EL (cell line): ENCODE data around the gene CHAT.

ENCODE experiments used
- DNase-seq: peaks from one replicate; pipeline ENCODE4 v3.0.0-alpha.2; 2016

Gene CHAT

GRCh38 chr10:49613882-49614241 lies at the start of gene CHAT:
Gene CHAT, plus strand, starts transcription at chr10:49614037. Its CDS starts 153 bp downstream, at chr10:49614190.
- no peak for DNase-seq

GRCh38 chr10:49564461-49565009 lies 49.3 kb upstream of the CHAT start:
- peak; percentile 39 for DNase-seq

- DNase-seq = no peak
Measured at GRCh38 chr10:49567810-49568209, 46.0 kb upstream of the CHAT start.

GRCh38 chr10:49568235-49568634 lies 45.6 kb upstream of the CHAT start:
- DNase-seq = peak; percentile 88

- peak; percentile 64 for DNase-seq
Measured at GRCh38 chr10:49569031-49569631, 44.7 kb upstream of the CHAT start.

GRCh38 chr10:49571388-49571787 lies 42.4 kb upstream of the CHAT start:
- DNase-seq = peak; percentile 27

GRCh38 chr10:49572594-49573114 lies 41.2 kb upstream of the CHAT start:
- DNase-seq = no peak

GRCh38 chr10:49575489-49576072 lies 38.3 kb upstream of the CHAT start:
- no peak for DNase-seq

- no peak for DNase-seq
Measured at GRCh38 chr10:49577182-49577925, 36.5 kb upstream of the CHAT start.

GRCh38 chr10:49578392-49578791 lies 35.4 kb upstream of the CHAT start:
- no peak for DNase-seq

GRCh38 chr10:49579621-49580020 lies 34.2 kb upstream of the CHAT start:
- DNase-seq = peak; percentile 45

GRCh38 chr10:49585387-49585786 lies 28.4 kb upstream of the CHAT start:
- peak; percentile 77 for DNase-seq

- no peak for DNase-seq
Measured at GRCh38 chr10:49587981-49588380, 25.9 kb upstream of the CHAT start.

GRCh38 chr10:49592726-49593563 lies 20.9 kb upstream of the CHAT start:
- peak; percentile 73 for DNase-seq

GRCh38 chr10:49593564-49593875 lies 20.3 kb upstream of the CHAT start:
- DNase-seq = no peak

- DNase-seq = no peak
Measured at GRCh38 chr10:49593998-49594397, 19.8 kb upstream of the CHAT start.

- peak; percentile 74 for DNase-seq
Measured at GRCh38 chr10:49594594-49594993, 19.2 kb upstream of the CHAT start.

GRCh38 chr10:49595003-49595712 lies 18.7 kb upstream of the CHAT start:
- no peak for DNase-seq

GRCh38 chr10:49595713-49596492 lies 17.9 kb upstream of the CHAT start:
- DNase-seq = peak; percentile 55

GRCh38 chr10:49596493-49596809 lies 17.4 kb upstream of the CHAT start:
- no peak for DNase-seq

GRCh38 chr10:49596836-49597235 lies 17.0 kb upstream of the CHAT start:
- DNase-seq = no peak
